Endothelial cell of umbilical vein (primary cell): ENCODE data around the gene RAPGEF4. TPM values are rescaled to one million over a fixed set of nuclear protein-coding genes. Genes with fewer than 3 reads are reported as not detected.

Experiments used
- BruUV-seq: library from RNA; stranded (reverse); fragments of 400-500 nt; replicated peaks from 2 replicates; lab custom pipeline; 2021; lab: Mats Ljungman, UMichigan
- CTCF ChIA-PET: fragments of 300-600, 350-600 bp; sonication (Branson Sonifier 250); formaldehyde crosslinking; loops from one replicate; lab custom pipeline; 2021; ENCODE audit warnings: antibody characterized with exemption, inconsistent platforms; lab: Charles Lee
- POLR2A ChIA-PET: fragments of 300-600, 350-600 bp; sonication (Branson Sonifier 250); formaldehyde crosslinking; loops from one replicate; lab custom pipeline; 2021; ENCODE audit warnings: antibody characterized with exemption, inconsistent platforms; lab: Charles Lee
- DNase-seq: peaks from one replicate; pipeline ENCODE4 v3.0.0-alpha.2; 2011; ENCODE audit warnings: low read depth, low spot score
- FAIRE-seq: peaks from 2 replicates; lab custom pipeline; 2011; peaks lifted over from hg19 to GRCh38; lab: Jason Lieb, UNC
- H2AFZ ChIP-seq: 2 replicates; pipeline ENCODE4 v1.6.0; 2012; ENCODE audit warnings: low read depth, low read length, control low read depth, inconsistent platforms
- H3K27ac ChIP-seq: 2 replicates; pipeline ENCODE4 v1.5.1; 2011; ENCODE audit warnings: low read depth, mild to moderate bottlenecking, control low read depth, low read length, moderate library complexity; ENCODE audit not compliant: insufficient read depth
- H3K27me3 ChIP-seq, 2 experiments: 2 replicates each; pipeline versions ENCODE4 v1.6.0 to v1.6.1; 2011; ENCODE audit warnings: low read length in 2 of 2, mixed read lengths in 1 of 2; ENCODE audit not compliant: control insufficient read depth in 2 of 2, insufficient read depth in 2 of 2
- H3K36me3 ChIP-seq, 2 experiments: 2 replicates in 1 of 2; 3 replicates in 1 of 2; pipeline ENCODE4 v1.5.1; 2011; ENCODE audit warnings: low read length in 2 of 2, mild to moderate bottlenecking in 1 of 2, moderate library complexity in 1 of 2; ENCODE audit not compliant: control insufficient read depth in 2 of 2, insufficient read depth in 2 of 2; ENCODE audit errors: extremely low read depth in 1 of 2
- H3K4me1 ChIP-seq: 3 replicates; pipeline ENCODE4 v1.5.1; 2011; ENCODE audit warnings: mild to moderate bottlenecking, low read length; ENCODE audit not compliant: control insufficient read depth, insufficient read depth; ENCODE audit errors: extremely low read depth
- H3K4me2 ChIP-seq: 2 replicates; pipeline ENCODE4 v1.6.1; 2011; ENCODE audit warnings: low read length, control low read depth, mixed read lengths; ENCODE audit not compliant: insufficient read depth
- H3K4me3 ChIP-seq, 3 experiments: fragments of 200-600 bp in 1 of 3; sonication (generic), shearing (Covaris generic) in 1 of 3; replicated peaks in 1 of 3; 2 replicates each; pipeline ENCODE4 v1.5.1; 2011 to 2016; ENCODE audit warnings: control low read depth in 3 of 3, low read length in 3 of 3, mild to moderate bottlenecking in 2 of 3, inconsistent platforms in 1 of 3, low read depth in 1 of 3, moderate library complexity in 1 of 3; ENCODE audit not compliant: insufficient read depth in 1 of 3
- H3K79me2 ChIP-seq: 2 replicates; pipeline ENCODE4 v1.6.0; 2012; ENCODE audit warnings: low read length, inconsistent platforms; ENCODE audit not compliant: control insufficient read depth, insufficient read depth
- H3K9ac ChIP-seq: replicated peaks from 2 replicates; pipeline ENCODE3; 2011; ENCODE audit warnings: low read length, control low read depth; ENCODE audit not compliant: insufficient read depth; ENCODE audit errors: extremely low read depth
- H3K9me1 ChIP-seq: replicated peaks from 3 replicates; pipeline ENCODE4 v1.6.0; 2011; ENCODE audit warnings: mild to moderate bottlenecking, low read length; ENCODE audit not compliant: control insufficient read depth, insufficient read depth; ENCODE audit errors: extremely low read depth
- H3K9me3 ChIP-seq: replicated peaks from 2 replicates; pipeline ENCODE4 v1.5.1; 2012; ENCODE audit warnings: low read length, inconsistent platforms; ENCODE audit not compliant: control insufficient read depth, insufficient read depth
- H4K20me1 ChIP-seq: replicated peaks from 2 replicates; pipeline ENCODE3; 2011; ENCODE audit warnings: mild to moderate bottlenecking, low read length; ENCODE audit not compliant: control insufficient read depth, insufficient read depth; ENCODE audit errors: extremely low read depth
- EZH2 ChIP-seq: IDR thresholded peaks from 2 replicates; pipeline ENCODE4 v1.6.1; 2012; ENCODE audit warnings: borderline replicate concordance, low read depth, mild to moderate bottlenecking, moderate library complexity, low read length, inconsistent platforms; ENCODE audit not compliant: severe bottlenecking
- FOS ChIP-seq: IDR thresholded peaks from 2 replicates; pipeline ENCODE4 v1.6.1; 2011; ENCODE audit warnings: mild to moderate bottlenecking, low read length, moderate library complexity, borderline replicate concordance; ENCODE audit not compliant: insufficient read depth
- JUN ChIP-seq: IDR thresholded peaks from 2 replicates; pipeline ENCODE4 v1.6.1; 2011; ENCODE audit warnings: borderline replicate concordance, low read depth; ENCODE audit not compliant: insufficient read length, insufficient read depth
- MAX ChIP-seq: IDR thresholded peaks from 2 replicates; pipeline ENCODE4 v1.6.1; 2011; ENCODE audit not compliant: insufficient read depth, insufficient read length
- POLR2A ChIP-seq: IDR thresholded peaks from 2 replicates; pipeline ENCODE4 v1.6.1; 2012; ENCODE audit warnings: low read depth, mild to moderate bottlenecking, control low read depth, low read length
- dilution Hi-C: fragments of 300-500 bp; cut with MboI; formaldehyde crosslinking; loops from one replicate; pipeline ENCODE4 v1.15.0; 2019; ENCODE audit warnings: low sequenced_read_pairs; ENCODE audit not compliant: extremely low pct_ligation_motif_present
- intact Hi-C: fragments of 100-400 bp; cut with micrococcal nuclease; formaldehyde crosslinking; loops from one replicate; pipeline ENCODE4 v1.10.0; 2022
- polyA plus RNA-seq, 4 experiments: library from polyadenylated mRNA; depleted of rRNA in 3 of 4; stranded (reverse) in 3 of 4; unstranded in 1 of 4; fragments of >200 nt; gene quantifications; 2 replicates each; pipeline versions ENCODE4 v1.2.1 to v1.2.3, GENCODE V29; 2011 to 2012; ENCODE audit warnings: missing spikeins in 1 of 4
- total RNA-seq: library from RNA; stranded (reverse); gene quantifications from 2 replicates; pipeline ENCODE4 v1.2.3, GENCODE V29; 2021

The RAPGEF4 gene
- total and polyA plus RNA-seq, 2 donors (not counting 3 experiments of a cell fraction or from before 2014, with no cell fraction given): 7.2 to 9.2 TPM

GRCh38 chr2:172921532-172922236 lies 186.0 kb downstream of the RAPGEF4 start:
- no peak overlapping the region for H3K4me3 ChIP-seq
- FAIRE-seq (peak; percentile 83), DNase-seq (peak; percentile 48)
- no TSS peak for BruUV-seq
- no peaks in the 10 kb centered on the region for H3K36me3 ChIP-seq
- no peak overlapping the region for H3K9ac ChIP-seq
- dilution Hi-C loops: no loop called here
- H3K9me3 ChIP-seq: no peaks in the 10 kb centered on the region
- intact Hi-C loops: no loop called here
- H3K9me1 ChIP-seq: no peaks in the 10 kb centered on the region
- POLR2A ChIA-PET: no interaction called here
- H3K4me2 ChIP-seq: no peak overlapping the region
- TF ChIP-seq FOS: peak; percentile 68
- no peak for TF ChIP-seq EZH2
- peak; percentile 32 for TF ChIP-seq JUN
- H2AFZ ChIP-seq: no peak overlapping the region
- peaks cover 2% of the 10 kb centered on the region for H3K4me1 ChIP-seq
- CTCF ChIA-PET: interaction anchor here (1.0 to 4.7 kb wide), 3 partner anchors 10 to 108 kb away, joined by 3 to 33 read pairs (median 8); no protein-coding TSS in a partner anchor
- no peak overlapping the region for H3K27ac ChIP-seq
- no peaks in the 10 kb centered on the region for H4K20me1 ChIP-seq
- no peaks in the 10 kb centered on the region for H3K27me3 ChIP-seq
- H3K79me2 ChIP-seq: no peaks in the 10 kb centered on the region

- FAIRE-seq: peak; percentile 40
- POLR2A ChIA-PET: no interaction called here
Measured at GRCh38 chr2:172922306-172922705, 186.7 kb downstream of the RAPGEF4 start.

More at GRCh38 chr2:172922306-172922705, 186.7 kb downstream of the RAPGEF4 start:
- H3K79me2 ChIP-seq: no peaks in the 10 kb centered on the region
- H4K20me1 ChIP-seq: no peaks in the 10 kb centered on the region
- no peak overlapping the region for H3K4me3 ChIP-seq
- H3K27me3 ChIP-seq: no peaks in the 10 kb centered on the region
- no peak overlapping the region for H3K27ac ChIP-seq
- no peaks in the 10 kb centered on the region for H3K9me1 ChIP-seq
- H3K9me3 ChIP-seq: no peaks in the 10 kb centered on the region
- H3K4me2 ChIP-seq: no peak overlapping the region
- TF ChIP-seq POLR2A: no peak
- no peak for TF ChIP-seq MAX
- CTCF ChIA-PET: interaction anchor here (0.9 to 4.7 kb wide), 3 partner anchors 10 to 109 kb away, joined by 4 to 33 read pairs (median 8); no protein-coding TSS in a partner anchor
- dilution Hi-C loops: no loop called here
- H3K4me1 ChIP-seq: peaks cover 2% of the 10 kb centered on the region
- intact Hi-C loops: no loop called here
- peak; percentile 42 for DNase-seq
- no TSS peak for BruUV-seq
- H3K9ac ChIP-seq: no peak overlapping the region
- H2AFZ ChIP-seq: no peak overlapping the region
- no peaks in the 10 kb centered on the region for H3K36me3 ChIP-seq
